Tibial artery (tissue), 4 donors: Measurements from ENCODE around the gene VHLL.

ENCODE experiments used
- DNase-seq, 2 donors: peaks; one replicate each; pipeline ENCODE4 v3.0.0-alpha.2; 2019
- H3K27ac ChIP-seq, 2 donors: fragments of 200-600 bp; sonication (generic) in 1 of 2; 1 replicate in 1 of 2; 2 replicates in 1 of 2; pipeline ENCODE4 v1.5.1; 2018 to 2019; ENCODE audit warnings: mild to moderate bottlenecking in 1 of 2
- H3K27me3 ChIP-seq, 2 donors: fragments of 200-600 bp; sonication (generic) in 1 of 2; one replicate each; pipeline versions ENCODE4 v1.5.1 to v1.6.0; 2016 to 2019
- H3K36me3 ChIP-seq, 3 donors: fragments of 200-600 bp; sonication (generic) in 2 of 3; one replicate each; pipeline ENCODE4 v1.5.1; 2016 to 2019; ENCODE audit warnings: mild to moderate bottlenecking in 2 of 3
- H3K4me1 ChIP-seq, 4 donors: fragments of 200-600 bp; sonication (generic) in 2 of 4; 1 replicate in 3 of 4; 2 replicates in 1 of 4; pipeline ENCODE4 v1.5.1; 2016 to 2019
- H3K4me3 ChIP-seq, 2 donors: fragments of 200-600 bp; sonication (generic) in 1 of 2; 1 replicate in 1 of 2; 2 replicates in 1 of 2; pipeline ENCODE4 v1.5.1; 2018 to 2019; ENCODE audit warnings: mild to moderate bottlenecking in 2 of 2
- H3K9me3 ChIP-seq, 3 donors: fragments of 200-600 bp; sonication (generic) in 1 of 3; one replicate each; pipeline ENCODE4 v1.5.1; 2016 to 2019
- intact Hi-C: fragments of 100-400 bp; cut with DNase I; formaldehyde crosslinking; loops from one replicate; pipeline ENCODE4 v1.15.0; 2023; ENCODE audit warnings: low total_unique reads
- TF ChIP-seq, protein P1 (sequence below), 2 experiments: fragments of 200-600 bp in 1 of 2; fragments of 450-650 bp in 1 of 2; IDR thresholded peaks; one replicate each; pipeline ENCODE4 v1.5.1; 2017 to 2019; ENCODE audit warnings: antibody characterized with exemption in 2 of 2, mild to moderate bottlenecking in 1 of 2, moderate library complexity in 1 of 2

VHLL gene

GRCh38 chr1:156253634-156254033 is 45.5 kb downstream of the VHLL start:
- Histone ChIP-seq H3K4me3 (no peak overlapping the region), H3K36me3 (peaks cover 71 to 96% (median 94%) of the 10 kb centered on the region in 3 donors), H3K27ac (no peak overlapping the region), H3K9me3 (no peaks in the 10 kb centered on the region), H3K4me1 (no peaks in the 10 kb centered on the region), H3K27me3 (no peaks in the 10 kb centered on the region)
- intact Hi-C loops, result no loop called here
- no peak for DNase-seq
- TF ChIP-seq, protein P1, sequence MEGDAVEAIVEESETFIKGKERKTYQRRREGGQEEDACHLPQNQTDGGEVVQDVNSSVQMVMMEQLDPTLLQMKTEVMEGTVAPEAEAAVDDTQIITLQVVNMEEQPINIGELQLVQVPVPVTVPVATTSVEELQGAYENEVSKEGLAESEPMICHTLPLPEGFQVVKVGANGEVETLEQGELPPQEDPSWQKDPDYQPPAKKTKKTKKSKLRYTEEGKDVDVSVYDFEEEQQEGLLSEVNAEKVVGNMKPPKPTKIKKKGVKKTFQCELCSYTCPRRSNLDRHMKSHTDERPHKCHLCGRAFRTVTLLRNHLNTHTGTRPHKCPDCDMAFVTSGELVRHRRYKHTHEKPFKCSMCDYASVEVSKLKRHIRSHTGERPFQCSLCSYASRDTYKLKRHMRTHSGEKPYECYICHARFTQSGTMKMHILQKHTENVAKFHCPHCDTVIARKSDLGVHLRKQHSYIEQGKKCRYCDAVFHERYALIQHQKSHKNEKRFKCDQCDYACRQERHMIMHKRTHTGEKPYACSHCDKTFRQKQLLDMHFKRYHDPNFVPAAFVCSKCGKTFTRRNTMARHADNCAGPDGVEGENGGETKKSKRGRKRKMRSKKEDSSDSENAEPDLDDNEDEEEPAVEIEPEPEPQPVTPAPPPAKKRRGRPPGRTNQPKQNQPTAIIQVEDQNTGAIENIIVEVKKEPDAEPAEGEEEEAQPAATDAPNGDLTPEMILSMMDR (IDR thresholded peaks at IDR 0.05), result no peak

GRCh38 chr1:156251527-156251926 is 47.6 kb downstream of the VHLL start:
- no peak for DNase-seq
- Histone ChIP-seq H3K36me3 (peaks cover 58 to 75% (median 73%) of the 10 kb centered on the region in 3 donors), H3K4me1 (peaks cover 0 to 18% (median 10%) of the 10 kb centered on the region in 4 donors), H3K9me3 (no peaks in the 10 kb centered on the region), H3K4me3 (no peak overlapping the region), H3K27ac (no peak overlapping the region), H3K27me3 (peaks cover 0 to 2% of the 10 kb centered on the region in 2 donors)
- TF ChIP-seq, protein P1 (IDR thresholded peaks at IDR 0.05), result no peak
- intact Hi-C loops, result no loop called here

GRCh38 chr1:156249593-156249992 is 49.5 kb downstream of the VHLL start:
- TF ChIP-seq, protein P1 (IDR thresholded peaks at IDR 0.05), result no peak
- Histone ChIP-seq H3K4me1 (peaks cover 0 to 34% (median 18%) of the 10 kb centered on the region in 4 donors), H3K27me3 (peaks cover 6 to 22% of the 10 kb centered on the region in 2 donors), H3K9me3 (no peaks in the 10 kb centered on the region), H3K36me3 (peaks cover 43 to 56% (median 53%) of the 10 kb centered on the region in 3 donors), H3K4me3 (no peak overlapping the region), H3K27ac (no peak overlapping the region)
- no peak for DNase-seq
- intact Hi-C loops, result no loop called here
